Peyer's patch (tissue), 4 donors: ENCODE results near the gene FHL1. TPM values are rescaled to one million over a fixed set of nuclear protein-coding genes. Genes with fewer than 3 reads are reported as not detected.

Experiments
- DNase-seq, 3 donors: peaks; one replicate each; pipeline ENCODE4 v3.0.0-alpha.2; 2017 to 2019
- H3K27ac ChIP-seq, 4 donors: fragments of 200-600 bp; sonication (generic); one replicate each; pipeline ENCODE4 v1.5.1; 2016 to 2019
- H3K27me3 ChIP-seq, 2 donors: fragments of 200-600 bp; sonication (generic); one replicate each; pipeline ENCODE4 v1.5.1; 2019
- H3K36me3 ChIP-seq, 3 donors: fragments of 200-600 bp; sonication (generic); one replicate each; pipeline ENCODE4 v1.5.1; 2016 to 2019
- H3K4me1 ChIP-seq, 4 donors: fragments of 200-600 bp; sonication (generic); one replicate each; pipeline ENCODE4 v1.5.1; 2016 to 2019
- H3K4me3 ChIP-seq, 4 donors: fragments of 200-600 bp; sonication (generic); 1 replicate in 3 of 4; 2 replicates in 1 of 4; pipeline ENCODE4 v1.5.1; 2016 to 2019; ENCODE audit warnings: mild to moderate bottlenecking in 1 of 4
- H3K9me3 ChIP-seq, 4 donors: fragments of 200-600 bp; sonication (generic); one replicate each; pipeline ENCODE4 v1.5.1; 2016 to 2019; ENCODE audit warnings: mild to moderate bottlenecking in 1 of 4
- CTCF ChIP-seq, 6 experiments: fragments of 450-650 bp in 4 of 6; fragments of 200-600 bp in 2 of 6; sonication (generic) in 1 of 6; IDR thresholded peaks; one replicate each; pipeline ENCODE4 v1.5.1; 2017 to 2019; ENCODE audit warnings: antibody characterized with exemption in 6 of 6, mild to moderate bottlenecking in 3 of 6, moderate library complexity in 1 of 6
- POLR2A ChIP-seq, 2 donors: fragments of 450-650 bp; IDR thresholded peaks; one replicate each; pipeline ENCODE4 v1.5.1; 2017; ENCODE audit warnings: antibody characterized with exemption in 2 of 2, mild to moderate bottlenecking in 2 of 2, moderate library complexity in 2 of 2
- total RNA-seq, 4 donors: library from RNA; depleted of rRNA; stranded (reverse); fragments of >200 nt; gene quantifications; one replicate each; pipeline ENCODE4 v1.1.0, GENCODE V29; 2016

FHL1 gene
- total RNA-seq, 4 donors from 2014 or later = 33.8 to 302 (median 120) TPM

- Histone ChIP-seq H3K27ac (no peak overlapping the region), H3K4me1 (no peaks in the 10 kb centered on the region), H3K4me3 (no peak overlapping the region), H3K9me3 (no peaks in the 10 kb centered on the region), H3K27me3 (no peaks in the 10 kb centered on the region), H3K36me3 (no peaks in the 10 kb centered on the region)
- no peak for DNase-seq
- TF ChIP-seq POLR2A (IDR thresholded peaks at IDR 0.05) (no peak), CTCF (IDR thresholded peaks at IDR 0.05) (no peak)
Observed at GRCh38 chrX:136125106-136125505, 22.2 kb upstream of the FHL1 start.

GRCh38 chrX:136126371-136126770, 21.0 kb upstream of the FHL1 start:
- Histone ChIP-seq H3K27me3 (no peaks in the 10 kb centered on the region), H3K9me3 (no peaks in the 10 kb centered on the region), H3K27ac (peak overlapping the region in 1 of 4 donors; percentile 54), H3K36me3 (no peaks in the 10 kb centered on the region), H3K4me1 (no peaks in the 10 kb centered on the region), H3K4me3 (no peak overlapping the region)
- no peak for DNase-seq
- TF ChIP-seq CTCF (IDR thresholded peaks at IDR 0.05) = no peak
- no peak for TF ChIP-seq POLR2A (IDR thresholded peaks at IDR 0.05)

- H3K27ac ChIP-seq = peak overlapping the region in 1 of 4 donors; percentile 65
- H3K4me1 ChIP-seq = no peaks in the 10 kb centered on the region
- H3K4me3 ChIP-seq = no peak overlapping the region
- TF ChIP-seq CTCF (IDR thresholded peaks at IDR 0.05) = no peak
- no peak for TF ChIP-seq POLR2A (IDR thresholded peaks at IDR 0.05)
- no peaks in the 10 kb centered on the region for H3K9me3 ChIP-seq
- H3K36me3 ChIP-seq = no peaks in the 10 kb centered on the region
- no peaks in the 10 kb centered on the region for H3K27me3 ChIP-seq
- DNase-seq = no peak
Observed at GRCh38 chrX:136126872-136127406, 20.4 kb upstream of the FHL1 start.

GRCh38 chrX:136128743-136129142, 18.6 kb upstream of the FHL1 start:
- no peaks in the 10 kb centered on the region for H3K27me3 ChIP-seq
- no peaks in the 10 kb centered on the region for H3K36me3 ChIP-seq
- H3K27ac ChIP-seq = no peak overlapping the region
- TF ChIP-seq POLR2A (IDR thresholded peaks at IDR 0.05) (no peak), CTCF (IDR thresholded peaks at IDR 0.05) (no peak)
- H3K4me3 ChIP-seq = no peak overlapping the region
- no peaks in the 10 kb centered on the region for H3K9me3 ChIP-seq
- no peaks in the 10 kb centered on the region for H3K4me1 ChIP-seq
- no peak for DNase-seq

GRCh38 chrX:136130931-136131833, 16.2 kb upstream of the FHL1 start:
- no peak overlapping the region for H3K27ac ChIP-seq
- no peak for TF ChIP-seq POLR2A (IDR thresholded peaks at IDR 0.05)
- no peak for TF ChIP-seq CTCF (IDR thresholded peaks at IDR 0.05)

More at GRCh38 chrX:136130931-136131833, 16.2 kb upstream of the FHL1 start:
- no peaks in the 10 kb centered on the region for H3K4me1 ChIP-seq
- no peaks in the 10 kb centered on the region for H3K9me3 ChIP-seq
- no peak overlapping the region for H3K4me3 ChIP-seq
- no peak for DNase-seq
- H3K27me3 ChIP-seq = no peaks in the 10 kb centered on the region
- H3K36me3 ChIP-seq = no peaks in the 10 kb centered on the region
